HL-60/S4 (cell line): Measurements from ENCODE around the gene STUM.

ENCODE experiments used
- in situ Hi-C: fragments of 300-500 bp; cut with MboI; formaldehyde crosslinking; loops from 2 replicates; pipeline ENCODE4 v1.14.3; 2022; ENCODE audit warnings: low sequenced_read_pairs

The STUM gene

GRCh38 chr1:226548256-226549093 lies at the start of gene STUM:
Gene STUM (plus strand): TSS chr1:226548764. CDS start chr1:226548905, 141 bp downstream.
- in situ Hi-C loops, result no loop called here

GRCh38 chr1:226499699-226500098 lies 48.9 kb upstream of the STUM start:
- in situ Hi-C loops, result loop anchor here (10.0 kb wide), 1 partner anchor 65 kb away; no protein-coding TSS in a partner anchor

GRCh38 chr1:226506021-226506420 lies 42.5 kb upstream of the STUM start:
- in situ Hi-C loops, result no loop called here

GRCh38 chr1:226506921-226507320 lies 41.6 kb upstream of the STUM start:
- in situ Hi-C loops, result no loop called here

GRCh38 chr1:226510453-226510852 lies 38.1 kb upstream of the STUM start:
- in situ Hi-C loops, result no loop called here

GRCh38 chr1:226511296-226511695 lies 37.3 kb upstream of the STUM start:
- in situ Hi-C loops, result no loop called here

GRCh38 chr1:226512076-226512728 lies 36.4 kb upstream of the STUM start:
- in situ Hi-C loops, result no loop called here

- in situ Hi-C loops, result no loop called here
Observed at GRCh38 chr1:226518375-226518774, 30.2 kb upstream of the STUM start.

- in situ Hi-C loops, result no loop called here
Observed at GRCh38 chr1:226519135-226519534, 29.4 kb upstream of the STUM start.

GRCh38 chr1:226519716-226520598 lies 28.6 kb upstream of the STUM start:
- in situ Hi-C loops, result no loop called here

GRCh38 chr1:226520640-226521355 lies 27.8 kb upstream of the STUM start:
- in situ Hi-C loops, result no loop called here

GRCh38 chr1:226523646-226524406 lies 24.7 kb upstream of the STUM start:
- in situ Hi-C loops, result no loop called here

- in situ Hi-C loops, result no loop called here
Observed at GRCh38 chr1:226524547-226524946, 24.0 kb upstream of the STUM start.

GRCh38 chr1:226525750-226526149 lies 22.8 kb upstream of the STUM start:
- in situ Hi-C loops, result no loop called here

- in situ Hi-C loops, result no loop called here
Observed at GRCh38 chr1:226526801-226527595, 21.6 kb upstream of the STUM start.

GRCh38 chr1:226529891-226530290 lies 18.7 kb upstream of the STUM start:
- in situ Hi-C loops, result no loop called here

GRCh38 chr1:226530591-226530990 lies 18.0 kb upstream of the STUM start:
- in situ Hi-C loops, result no loop called here

GRCh38 chr1:226531360-226532093 lies 17.0 kb upstream of the STUM start:
- in situ Hi-C loops, result no loop called here
